Hippocampal formation (tissue), 2 donors: ENCODE data around the gene RNF207.

Experiments used
- DNase-seq, 2 donors: peaks; one replicate each; lab custom pipeline; 2025; lab: John Stamatoyannopoulos, UW

The RNF207 gene

GRCh38 chr1:6205849-6206519 is at the start of gene RNF207:
Gene RNF207 (plus strand): TSS chr1:6206119. CDS start chr1:6206536, 417 bp downstream.
- DNase-seq = no peak

- no peak for DNase-seq
Measured at GRCh38 chr1:6157132-6157527, 48.8 kb upstream of the RNF207 start.

- no peak for DNase-seq
Measured at GRCh38 chr1:6157528-6158174, 48.3 kb upstream of the RNF207 start.

- no peak for DNase-seq
Measured at GRCh38 chr1:6158181-6158580, 47.7 kb upstream of the RNF207 start.

- DNase-seq = no peak
Measured at GRCh38 chr1:6162341-6162740, 43.6 kb upstream of the RNF207 start.

- DNase-seq = no peak
Measured at GRCh38 chr1:6162773-6163172, 43.1 kb upstream of the RNF207 start.

- no peak for DNase-seq
Measured at GRCh38 chr1:6163191-6163972, 42.5 kb upstream of the RNF207 start.

- DNase-seq = peak in 1 of 2 donors; percentile 65
Measured at GRCh38 chr1:6163973-6164617, 41.8 kb upstream of the RNF207 start.

- no peak for DNase-seq
Measured at GRCh38 chr1:6165027-6165426, 40.9 kb upstream of the RNF207 start.

- no peak for DNase-seq
Measured at GRCh38 chr1:6165441-6165985, 40.4 kb upstream of the RNF207 start.

GRCh38 chr1:6166221-6166620 is 39.7 kb upstream of the RNF207 start:
- DNase-seq = no peak

GRCh38 chr1:6166655-6167390 is 39.1 kb upstream of the RNF207 start:
- no peak for DNase-seq

GRCh38 chr1:6167391-6168303 is 38.3 kb upstream of the RNF207 start:
- DNase-seq = no peak

GRCh38 chr1:6168947-6169586 is 36.9 kb upstream of the RNF207 start:
- no peak for DNase-seq

GRCh38 chr1:6170116-6170741 is 35.7 kb upstream of the RNF207 start:
- no peak for DNase-seq

- no peak for DNase-seq
Measured at GRCh38 chr1:6170742-6171201, 35.1 kb upstream of the RNF207 start.

GRCh38 chr1:6171548-6172124 is 34.3 kb upstream of the RNF207 start:
- no peak for DNase-seq

- no peak for DNase-seq
Measured at GRCh38 chr1:6172549-6172948, 33.4 kb upstream of the RNF207 start.
